Measurements from ENCODE around the gene CHCHD1.

CHCHD1 gene

DNA sequence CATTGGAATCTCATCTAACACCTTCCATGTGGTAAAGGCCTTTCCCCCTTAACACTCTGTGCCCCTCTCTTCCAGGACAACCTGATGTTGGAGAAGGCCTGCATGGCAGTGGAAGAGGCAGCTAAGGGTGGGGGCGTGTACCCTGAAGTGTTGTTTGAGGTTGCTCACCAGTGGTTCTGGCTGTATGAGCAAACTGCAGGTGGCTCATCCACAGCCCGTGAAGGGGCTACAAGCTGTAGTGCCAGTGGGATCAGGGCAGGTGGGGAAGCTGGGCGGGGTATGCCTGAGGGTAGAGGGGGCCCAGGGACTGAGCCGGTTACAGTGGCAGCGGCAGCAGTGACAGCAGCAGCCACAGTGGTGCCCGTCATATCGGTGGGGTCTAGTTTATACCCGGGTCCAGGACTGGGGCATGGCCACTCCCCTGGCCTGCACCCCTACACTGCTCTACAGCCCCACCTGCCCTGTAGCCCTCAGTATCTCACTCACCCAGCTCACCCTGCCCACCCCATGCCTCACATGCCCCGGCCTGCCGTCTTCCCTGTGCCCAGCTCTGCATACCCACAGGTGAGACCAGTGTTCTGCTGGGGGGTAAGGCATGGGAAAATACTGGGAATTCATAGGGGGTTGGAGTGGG is 17.2 kb downstream of the CHCHD1 start:
- TF ChIP-seq EZH2 (IDR thresholded peaks at IDR 0.05) (no peak), FOXP2 (optimal IDR thresholded peaks at IDR 0.05; ENCODE audit: control extremely low read depth, extremely low read length, insufficient read depth) (no peak), POLR2AphosphoS5 (IDR thresholded peaks at IDR 0.05; ENCODE audit: borderline replicate concordance, low read depth, low read length) (no peak)
- Histone ChIP-seq H3K4me3 (no peak overlapping the region), H3K36me3 (ENCODE audit: insufficient read depth, low read length) (no peaks in the 10 kb centered on the region; the same call in 1 of the 2 replicates), H3K9me3 (ENCODE audit: low read depth, low read length) (no peaks in the 10 kb centered on the region), H3K27ac (no peak overlapping the region), H3K9ac (ENCODE audit: insufficient read length) (no peak overlapping the region)
- DNase-seq (ENCODE audit: low read depth, low spot score): no peak

DNA sequence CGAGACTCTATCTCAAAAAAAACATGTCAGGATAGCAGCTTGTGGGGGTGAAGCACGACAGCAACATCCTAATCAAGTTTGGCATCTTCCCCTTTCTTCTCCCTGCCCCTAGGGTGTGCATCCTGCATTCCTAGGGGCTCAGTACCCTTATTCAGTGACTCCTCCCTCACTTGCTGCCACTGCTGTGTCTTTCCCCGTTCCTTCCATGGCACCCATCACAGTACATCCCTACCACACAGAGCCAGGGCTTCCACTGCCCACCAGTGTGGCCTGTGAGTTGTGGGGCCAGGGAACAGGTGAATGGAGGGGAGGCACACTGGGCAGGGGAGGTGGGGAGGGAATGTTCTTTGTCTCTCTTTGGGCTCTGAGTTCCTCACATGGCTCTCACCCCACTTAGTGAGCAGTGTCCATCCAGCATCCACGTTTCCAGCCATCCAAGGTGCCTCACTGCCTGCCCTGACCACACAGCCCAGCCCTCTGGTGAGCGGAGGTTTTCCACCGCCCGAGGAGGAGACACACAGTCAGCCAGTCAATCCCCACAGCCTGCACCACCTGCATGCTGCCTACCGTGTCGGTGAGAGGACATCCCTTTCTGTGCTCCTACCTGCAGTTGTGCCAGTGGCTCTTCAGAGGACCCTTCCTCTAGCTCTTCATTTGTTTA is 18.2 kb downstream of the CHCHD1 start:
- H3K27ac ChIP-seq: no peak overlapping the region
- H3K9me3 ChIP-seq (ENCODE audit: low read depth, low read length): no peaks in the 10 kb centered on the region
- H3K36me3 ChIP-seq (ENCODE audit: insufficient read depth, low read length): no peaks in the 10 kb centered on the region; the same call in 1 of the 2 replicates
- no peak overlapping the region for H3K9ac ChIP-seq (ENCODE audit: insufficient read length)
- H3K4me3 ChIP-seq: no peak overlapping the region
- TF ChIP-seq FOXP2 (optimal IDR thresholded peaks at IDR 0.05; ENCODE audit: control extremely low read depth, extremely low read length, insufficient read depth) (no peak), POLR2AphosphoS5 (IDR thresholded peaks at IDR 0.05; ENCODE audit: borderline replicate concordance, low read depth, low read length) (no peak), EZH2 (IDR thresholded peaks at IDR 0.05) (no peak)
- no peak for DNase-seq (ENCODE audit: low read depth, low spot score)

DNA sequence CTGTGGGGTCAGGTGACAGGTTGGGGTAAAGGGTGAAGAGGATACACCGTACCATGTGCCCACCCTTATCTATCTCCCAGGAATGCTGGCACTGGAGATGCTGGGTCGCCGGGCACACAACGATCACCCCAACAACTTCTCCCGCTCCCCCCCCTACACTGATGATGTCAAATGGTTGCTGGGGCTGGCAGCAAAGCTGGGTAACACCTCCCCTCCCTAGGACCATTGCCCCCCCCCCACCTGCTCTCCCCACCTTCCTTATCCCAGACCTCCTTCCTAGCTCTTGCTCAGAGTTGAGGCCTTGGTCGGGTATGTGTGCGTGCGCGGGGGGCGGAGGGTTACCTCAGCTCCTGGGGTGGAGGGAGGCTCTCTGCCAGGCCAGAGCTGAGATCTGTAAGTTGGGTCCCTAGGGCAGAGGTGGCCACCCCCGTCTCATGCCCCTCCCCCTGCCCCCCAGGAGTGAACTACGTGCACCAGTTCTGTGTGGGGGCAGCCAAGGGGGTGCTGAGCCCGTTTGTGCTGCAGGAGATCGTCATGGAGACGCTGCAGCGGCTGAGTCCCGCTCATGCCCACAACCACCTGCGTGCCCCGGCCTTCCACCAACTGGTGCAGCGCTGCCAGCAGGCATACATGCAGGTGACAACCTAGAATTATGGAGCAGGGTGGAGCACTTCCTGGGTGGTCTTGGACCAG is 18.9 kb downstream of the CHCHD1 start:
- Histone ChIP-seq H3K4me3 (no peak overlapping the region), H3K27ac (no peak overlapping the region), H3K36me3 (ENCODE audit: insufficient read depth, low read length) (no peaks in the 10 kb centered on the region; the same call in 1 of the 2 replicates), H3K9ac (ENCODE audit: insufficient read length) (no peak overlapping the region), H3K9me3 (ENCODE audit: low read depth, low read length) (no peaks in the 10 kb centered on the region)
- DNase-seq (ENCODE audit: low read depth, low spot score): no peak
- TF ChIP-seq EZH2 (IDR thresholded peaks at IDR 0.05): no peak
- TF ChIP-seq FOXP2 (optimal IDR thresholded peaks at IDR 0.05; ENCODE audit: control extremely low read depth, extremely low read length, insufficient read depth): no peak
- TF ChIP-seq POLR2AphosphoS5 (IDR thresholded peaks at IDR 0.05; ENCODE audit: borderline replicate concordance, low read depth, low read length): no peak

DNA sequence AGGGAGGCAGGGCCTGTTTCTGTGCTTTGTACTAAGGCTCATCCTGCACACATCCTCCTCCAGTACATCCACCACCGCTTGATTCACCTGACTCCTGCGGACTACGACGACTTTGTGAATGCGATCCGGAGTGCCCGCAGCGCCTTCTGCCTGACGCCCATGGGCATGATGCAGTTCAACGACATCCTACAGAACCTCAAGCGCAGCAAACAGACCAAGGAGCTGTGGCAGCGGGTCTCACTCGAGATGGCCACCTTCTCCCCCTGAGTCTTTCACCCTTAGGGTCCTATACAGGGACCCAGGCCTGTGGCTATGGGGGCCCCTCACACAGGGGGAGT is 19.4 kb downstream of the CHCHD1 start:
- H3K9ac ChIP-seq (ENCODE audit: insufficient read length): no peak overlapping the region
- H3K9me3 ChIP-seq (ENCODE audit: low read depth, low read length): no peaks in the 10 kb centered on the region
- H3K4me3 ChIP-seq: no peak overlapping the region
- H3K27ac ChIP-seq: no peak overlapping the region
- TF ChIP-seq POLR2AphosphoS5 (IDR thresholded peaks at IDR 0.05; ENCODE audit: borderline replicate concordance, low read depth, low read length): no peak
- no peak for TF ChIP-seq FOXP2 (optimal IDR thresholded peaks at IDR 0.05; ENCODE audit: control extremely low read depth, extremely low read length, insufficient read depth)
- no peaks in the 10 kb centered on the region; the same call in 1 of the 2 replicates for H3K36me3 ChIP-seq (ENCODE audit: insufficient read depth, low read length)
- DNase-seq (ENCODE audit: low read depth, low spot score): no peak

DNA sequence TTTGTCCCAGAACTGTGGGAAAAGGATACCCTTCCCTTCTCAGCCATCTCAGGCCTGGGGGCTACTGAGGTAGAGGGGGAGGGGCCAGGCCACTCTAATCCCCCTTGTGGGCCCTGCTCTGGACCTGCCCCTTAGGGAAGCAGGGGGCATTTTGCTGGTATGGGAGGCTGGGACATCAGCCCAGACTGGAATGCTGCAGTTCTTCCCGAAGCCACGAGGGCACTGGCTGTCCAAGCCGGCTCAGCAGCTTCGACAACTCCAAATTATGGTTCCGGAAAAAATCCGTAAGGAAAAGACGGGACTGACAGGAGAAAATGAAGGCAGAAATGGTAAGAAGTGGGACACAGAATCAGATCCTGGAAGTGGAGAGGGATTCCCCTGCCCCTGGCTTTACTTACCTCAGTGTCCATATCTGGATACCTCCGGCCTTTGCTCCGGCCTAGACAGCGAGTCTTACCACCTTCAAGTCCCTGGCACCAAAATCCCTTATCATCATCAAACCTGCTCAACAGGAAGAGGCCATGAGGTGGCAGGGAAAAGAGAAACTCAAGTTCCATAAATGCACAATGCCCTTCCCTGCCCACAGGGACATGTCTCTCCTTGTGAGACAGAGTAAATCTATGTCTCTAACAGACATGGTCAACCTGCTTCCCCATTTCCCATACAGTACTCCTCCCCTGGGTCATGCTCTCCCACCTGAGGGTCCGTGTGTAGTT is 20.6 kb downstream of the CHCHD1 start:
- no peaks in the 10 kb centered on the region; the same call in 1 of the 2 replicates for H3K36me3 ChIP-seq (ENCODE audit: insufficient read depth, low read length)
- TF ChIP-seq EZH2 (IDR thresholded peaks at IDR 0.05): no peak
- no peak for TF ChIP-seq FOXP2 (optimal IDR thresholded peaks at IDR 0.05; ENCODE audit: control extremely low read depth, extremely low read length, insufficient read depth)
- TF ChIP-seq POLR2AphosphoS5 (IDR thresholded peaks at IDR 0.05; ENCODE audit: borderline replicate concordance, low read depth, low read length): no peak

DNA sequence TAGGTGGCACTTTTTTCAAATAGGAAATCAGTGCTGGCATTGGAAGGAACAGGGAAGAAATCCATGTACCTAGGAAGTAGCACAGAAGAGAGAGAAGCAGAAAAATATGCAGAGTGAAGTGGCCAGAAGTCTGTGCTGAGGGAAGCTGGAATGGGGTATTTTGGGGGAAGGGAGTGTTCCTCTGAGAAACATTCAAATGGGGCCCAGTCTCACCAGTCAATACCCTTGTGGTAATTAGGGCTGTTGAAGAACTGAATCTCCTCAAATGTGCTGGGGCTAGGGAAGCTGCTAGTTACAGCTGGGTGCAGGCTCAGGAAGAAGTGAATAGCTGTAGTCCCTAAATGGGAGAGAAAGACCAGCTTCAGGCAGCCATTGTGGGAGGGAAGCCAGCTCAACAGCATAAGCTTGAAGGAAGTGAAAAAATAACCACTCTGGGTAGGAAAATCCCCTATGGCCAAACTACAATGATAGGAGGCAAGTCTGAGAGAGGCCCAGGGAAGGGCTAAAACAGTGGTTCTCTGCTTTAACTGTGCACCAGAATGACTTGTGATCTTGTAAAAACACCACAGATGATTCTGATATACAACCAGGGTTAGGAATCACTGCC is 21.9 kb downstream of the CHCHD1 start:
- TF ChIP-seq EZH2 (IDR thresholded peaks at IDR 0.05): no peak
- no peak for TF ChIP-seq FOXP2 (optimal IDR thresholded peaks at IDR 0.05; ENCODE audit: control extremely low read depth, extremely low read length, insufficient read depth)
- TF ChIP-seq POLR2AphosphoS5 (IDR thresholded peaks at IDR 0.05; ENCODE audit: borderline replicate concordance, low read depth, low read length): no peak
- Histone ChIP-seq H3K27ac (no peak overlapping the region), H3K4me3 (no peak overlapping the region), H3K9me3 (ENCODE audit: low read depth, low read length) (no peaks in the 10 kb centered on the region), H3K36me3 (ENCODE audit: insufficient read depth, low read length) (no peaks in the 10 kb centered on the region; the same call in 1 of the 2 replicates), H3K9ac (ENCODE audit: insufficient read length) (no peak overlapping the region)
- no peak for DNase-seq (ENCODE audit: low read depth, low spot score)

More for the DNA sequence above, 20.6 kb downstream of the CHCHD1 start:
- Histone ChIP-seq H3K9me3 (ENCODE audit: low read depth, low read length) (no peaks in the 10 kb centered on the region), H3K27ac (no peak overlapping the region), H3K4me3 (no peak overlapping the region), H3K9ac (ENCODE audit: insufficient read length) (no peak overlapping the region)
- no peak for DNase-seq (ENCODE audit: low read depth, low spot score)

DNA sequence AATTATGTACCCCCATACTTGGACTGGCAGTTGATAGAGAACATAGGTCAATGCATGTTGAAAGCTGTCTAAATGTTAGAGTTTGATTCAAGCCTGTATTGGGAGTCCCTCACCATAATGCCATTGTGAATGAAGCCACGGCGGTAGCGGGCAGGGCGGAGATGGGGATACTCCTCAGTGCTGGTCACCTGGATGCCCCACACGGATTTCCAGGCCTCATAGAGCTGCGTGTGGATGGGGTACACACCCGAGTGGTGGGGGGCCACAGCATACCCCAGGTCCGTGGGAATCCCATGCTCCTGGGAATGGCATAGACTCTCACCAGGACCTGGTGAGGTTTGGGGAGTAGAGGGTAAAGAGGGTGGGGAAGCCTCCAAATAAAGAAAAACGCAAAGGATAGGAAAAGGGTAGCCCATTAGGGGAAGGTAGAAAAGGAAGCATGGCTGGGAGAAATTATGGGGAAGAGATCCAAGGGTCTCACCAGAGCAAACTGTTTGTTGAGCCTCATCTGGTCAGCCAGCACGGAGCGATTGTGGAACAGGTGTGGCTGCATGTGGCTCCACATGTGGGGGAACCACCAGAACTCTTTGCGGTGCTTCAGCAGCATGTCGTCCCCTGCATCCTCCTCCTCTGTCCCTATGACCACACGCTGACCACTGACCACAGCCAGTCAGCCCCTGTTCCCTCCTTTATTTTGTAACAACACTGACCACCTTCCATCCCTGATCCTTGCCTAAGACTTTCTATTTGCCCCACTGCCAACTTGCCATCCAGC is 24.5 kb downstream of the CHCHD1 start:
- Histone ChIP-seq H3K27ac (no peak overlapping the region), H3K4me3 (no peak overlapping the region), H3K9ac (ENCODE audit: insufficient read length) (no peak overlapping the region), H3K9me3 (ENCODE audit: low read depth, low read length) (no peaks in the 10 kb centered on the region), H3K36me3 (ENCODE audit: insufficient read depth, low read length) (no peaks in the 10 kb centered on the region; the same call in 1 of the 2 replicates)
- TF ChIP-seq EZH2 (IDR thresholded peaks at IDR 0.05) (no peak), FOXP2 (optimal IDR thresholded peaks at IDR 0.05; ENCODE audit: control extremely low read depth, extremely low read length, insufficient read depth) (no peak), POLR2AphosphoS5 (IDR thresholded peaks at IDR 0.05; ENCODE audit: borderline replicate concordance, low read depth, low read length) (no peak)
- no peak for DNase-seq (ENCODE audit: low read depth, low spot score)
